HL-60 (cell line): ENCODE results near the gene RAB11FIP2.

Experiments
- SPI1 ChIP-seq: IDR thresholded peaks from 2 replicates; pipeline ENCODE4 v1.6.1; 2012; ENCODE audit warnings: low read depth, mild to moderate bottlenecking, borderline replicate concordance
- TF ChIP-seq, protein P1 (sequence below): IDR thresholded peaks from 2 replicates; pipeline ENCODE4 v1.6.1; 2012; ENCODE audit warnings: low read depth; ENCODE audit not compliant: insufficient replicate concordance
- TF ChIP-seq, protein P2 (sequence below): IDR thresholded peaks from one replicate; pipeline ENCODE4 v1.5.1; 2011; ENCODE audit warnings: low read length, control low read depth, inconsistent platforms; ENCODE audit not compliant: insufficient read depth

DNA sequence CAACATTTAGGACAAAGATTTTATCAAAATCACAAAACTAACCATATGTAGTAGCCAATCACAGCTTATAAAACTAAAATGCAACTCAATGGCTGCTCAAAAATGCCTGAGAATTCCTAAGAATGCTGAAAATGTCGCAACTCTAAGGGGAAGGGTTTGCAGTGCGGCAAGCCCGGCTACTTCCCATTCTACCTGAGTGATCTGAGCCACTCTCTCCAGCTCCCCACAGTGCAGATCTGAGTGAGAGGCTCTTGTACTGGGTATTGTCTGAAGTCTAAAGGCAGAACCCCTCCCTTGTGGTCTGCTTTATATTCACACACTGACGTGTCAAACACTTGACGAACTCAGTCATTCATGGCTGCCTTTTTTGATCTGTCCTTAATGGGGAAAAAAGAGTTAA is 28.9 kb downstream of the RAB11FIP2 start:
- TF ChIP-seq, protein P1, sequence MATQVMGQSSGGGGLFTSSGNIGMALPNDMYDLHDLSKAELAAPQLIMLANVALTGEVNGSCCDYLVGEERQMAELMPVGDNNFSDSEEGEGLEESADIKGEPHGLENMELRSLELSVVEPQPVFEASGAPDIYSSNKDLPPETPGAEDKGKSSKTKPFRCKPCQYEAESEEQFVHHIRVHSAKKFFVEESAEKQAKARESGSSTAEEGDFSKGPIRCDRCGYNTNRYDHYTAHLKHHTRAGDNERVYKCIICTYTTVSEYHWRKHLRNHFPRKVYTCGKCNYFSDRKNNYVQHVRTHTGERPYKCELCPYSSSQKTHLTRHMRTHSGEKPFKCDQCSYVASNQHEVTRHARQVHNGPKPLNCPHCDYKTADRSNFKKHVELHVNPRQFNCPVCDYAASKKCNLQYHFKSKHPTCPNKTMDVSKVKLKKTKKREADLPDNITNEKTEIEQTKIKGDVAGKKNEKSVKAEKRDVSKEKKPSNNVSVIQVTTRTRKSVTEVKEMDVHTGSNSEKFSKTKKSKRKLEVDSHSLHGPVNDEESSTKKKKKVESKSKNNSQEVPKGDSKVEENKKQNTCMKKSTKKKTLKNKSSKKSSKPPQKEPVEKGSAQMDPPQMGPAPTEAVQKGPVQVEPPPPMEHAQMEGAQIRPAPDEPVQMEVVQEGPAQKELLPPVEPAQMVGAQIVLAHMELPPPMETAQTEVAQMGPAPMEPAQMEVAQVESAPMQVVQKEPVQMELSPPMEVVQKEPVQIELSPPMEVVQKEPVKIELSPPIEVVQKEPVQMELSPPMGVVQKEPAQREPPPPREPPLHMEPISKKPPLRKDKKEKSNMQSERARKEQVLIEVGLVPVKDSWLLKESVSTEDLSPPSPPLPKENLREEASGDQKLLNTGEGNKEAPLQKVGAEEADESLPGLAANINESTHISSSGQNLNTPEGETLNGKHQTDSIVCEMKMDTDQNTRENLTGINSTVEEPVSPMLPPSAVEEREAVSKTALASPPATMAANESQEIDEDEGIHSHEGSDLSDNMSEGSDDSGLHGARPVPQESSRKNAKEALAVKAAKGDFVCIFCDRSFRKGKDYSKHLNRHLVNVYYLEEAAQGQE: no peak
- TF ChIP-seq, protein P2, sequence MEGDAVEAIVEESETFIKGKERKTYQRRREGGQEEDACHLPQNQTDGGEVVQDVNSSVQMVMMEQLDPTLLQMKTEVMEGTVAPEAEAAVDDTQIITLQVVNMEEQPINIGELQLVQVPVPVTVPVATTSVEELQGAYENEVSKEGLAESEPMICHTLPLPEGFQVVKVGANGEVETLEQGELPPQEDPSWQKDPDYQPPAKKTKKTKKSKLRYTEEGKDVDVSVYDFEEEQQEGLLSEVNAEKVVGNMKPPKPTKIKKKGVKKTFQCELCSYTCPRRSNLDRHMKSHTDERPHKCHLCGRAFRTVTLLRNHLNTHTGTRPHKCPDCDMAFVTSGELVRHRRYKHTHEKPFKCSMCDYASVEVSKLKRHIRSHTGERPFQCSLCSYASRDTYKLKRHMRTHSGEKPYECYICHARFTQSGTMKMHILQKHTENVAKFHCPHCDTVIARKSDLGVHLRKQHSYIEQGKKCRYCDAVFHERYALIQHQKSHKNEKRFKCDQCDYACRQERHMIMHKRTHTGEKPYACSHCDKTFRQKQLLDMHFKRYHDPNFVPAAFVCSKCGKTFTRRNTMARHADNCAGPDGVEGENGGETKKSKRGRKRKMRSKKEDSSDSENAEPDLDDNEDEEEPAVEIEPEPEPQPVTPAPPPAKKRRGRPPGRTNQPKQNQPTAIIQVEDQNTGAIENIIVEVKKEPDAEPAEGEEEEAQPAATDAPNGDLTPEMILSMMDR: no peak
- TF ChIP-seq SPI1: no peak
